Panc1 (cell line): ENCODE results near the gene PLB1. TPM values are rescaled to one million over a fixed set of nuclear protein-coding genes. Genes with fewer than 3 reads are reported as not detected.

Experiments used
- ATAC-seq: fragments of 200-7000 bp; cut with Tn5 transposase; 2 replicates; pipeline ENCODE4 v1.9.1; 2020; ENCODE audit warnings: mild to moderate bottlenecking, moderate library complexity
- BruUV-seq: library from RNA; stranded (reverse); fragments of 400-500 nt; replicated peaks from 2 replicates; lab custom pipeline; 2021; lab: Mats Ljungman, UMichigan
- CTCF ChIA-PET: fragments of 300-600 bp; sonication (Branson Sonifier 250); formaldehyde crosslinking; loops from one replicate; lab custom pipeline; 2022; ENCODE audit warnings: antibody characterized with exemption; lab: Charles Lee
- POLR2A ChIA-PET: fragments of 300-600 bp; sonication (Branson Sonifier 250); formaldehyde crosslinking; loops from one replicate; lab custom pipeline; 2022; ENCODE audit warnings: antibody characterized with exemption; lab: Charles Lee
- DNase-seq: peaks from one replicate; pipeline ENCODE4 v3.0.0-alpha.2; 2010; ENCODE audit warnings: low read depth, low spot score
- H3K27ac ChIP-seq: 2 replicates; pipeline ENCODE4 v1.5.1; 2011; ENCODE audit warnings: mild to moderate bottlenecking, low read length, inconsistent platforms
- H3K27me3 ChIP-seq: fragments of 200-500 bp; sonication (Bioruptor generic); 2 replicates; pipeline ENCODE4 v1.6.0; 2014; ENCODE audit warnings: low read length, inconsistent platforms; ENCODE audit not compliant: control insufficient read depth, insufficient read depth
- H3K36me3 ChIP-seq: fragments of 200-500 bp; sonication (Bioruptor generic); 2 replicates; pipeline ENCODE4 v1.5.1; 2014; ENCODE audit warnings: inconsistent platforms, mild to moderate bottlenecking, low read length, moderate library complexity; ENCODE audit not compliant: control insufficient read depth, insufficient read depth
- H3K4me1 ChIP-seq: 2 replicates; pipeline ENCODE4 v1.5.1; 2011; ENCODE audit warnings: inconsistent platforms, mild to moderate bottlenecking, low read length, moderate library complexity; ENCODE audit not compliant: control insufficient read depth, insufficient read depth
- H3K4me3 ChIP-seq, 2 experiments: 2 replicates each; pipeline ENCODE4 v1.5.1; 2011 to 2012; ENCODE audit warnings: low read depth in 2 of 2, low read length in 2 of 2, mild to moderate bottlenecking in 2 of 2, inconsistent platforms in 1 of 2, moderate library complexity in 1 of 2
- H3K9me3 ChIP-seq: fragments of 200-500 bp; sonication (Bioruptor generic); 2 replicates; pipeline ENCODE4 v1.5.1; 2014; ENCODE audit warnings: low read depth, mild to moderate bottlenecking, inconsistent platforms, low read length, moderate library complexity; ENCODE audit not compliant: control insufficient read depth, insufficient read depth
- POLR2AphosphoS5 ChIP-seq: IDR thresholded peaks from 2 replicates; pipeline ENCODE4 v1.6.1; 2012; ENCODE audit warnings: mild to moderate bottlenecking, low read depth, low read length, moderate library complexity
- SIN3A ChIP-seq: IDR thresholded peaks from 2 replicates; pipeline ENCODE4 v1.6.1; 2012; ENCODE audit warnings: low read depth, mild to moderate bottlenecking, low read length, moderate library complexity, borderline replicate concordance; ENCODE audit not compliant: insufficient read depth
- TCF7L2 ChIP-seq: IDR thresholded peaks from 2 replicates; pipeline ENCODE4 v1.6.1; 2011; ENCODE audit warnings: mild to moderate bottlenecking, low read depth, low read length, inconsistent platforms
- in situ Hi-C: cut with HindIII; loops from 2 replicates; pipeline ENCODE4 v1.10.0; 2016; ENCODE audit warnings: low sequenced_read_pairs, low pct_unique_long_range_greater_than_20kb
- intact Hi-C: fragments of 100-400 bp; cut with micrococcal nuclease; formaldehyde crosslinking; loops from one replicate; pipeline ENCODE4 v1.10.0; 2022; ENCODE audit not compliant: unreplicated experiment
- total RNA-seq: library from RNA; stranded (reverse); gene quantifications from one replicate; pipeline ENCODE4 v1.2.1, GENCODE V29; 2021; ENCODE audit not compliant: unreplicated experiment
- TF ChIP-seq, protein P1 (sequence below), 2 experiments: IDR thresholded peaks; 2 replicates each; pipeline ENCODE4 v1.6.1; 2011 to 2012; ENCODE audit warnings: low read depth in 2 of 2, control low read depth in 1 of 2, low read length in 1 of 2, mild to moderate bottlenecking in 1 of 2, moderate library complexity in 1 of 2; ENCODE audit not compliant: insufficient read depth in 1 of 2
- TF ChIP-seq, protein P2 (sequence below): fragments of 450-650 bp; IDR thresholded peaks from 2 replicates; pipeline ENCODE4 v1.5.1; 2017; ENCODE audit warnings: mild to moderate bottlenecking

PLB1 gene
- total RNA-seq, 1 experiment from 2014 or later, result 0.80 TPM

DNA sequence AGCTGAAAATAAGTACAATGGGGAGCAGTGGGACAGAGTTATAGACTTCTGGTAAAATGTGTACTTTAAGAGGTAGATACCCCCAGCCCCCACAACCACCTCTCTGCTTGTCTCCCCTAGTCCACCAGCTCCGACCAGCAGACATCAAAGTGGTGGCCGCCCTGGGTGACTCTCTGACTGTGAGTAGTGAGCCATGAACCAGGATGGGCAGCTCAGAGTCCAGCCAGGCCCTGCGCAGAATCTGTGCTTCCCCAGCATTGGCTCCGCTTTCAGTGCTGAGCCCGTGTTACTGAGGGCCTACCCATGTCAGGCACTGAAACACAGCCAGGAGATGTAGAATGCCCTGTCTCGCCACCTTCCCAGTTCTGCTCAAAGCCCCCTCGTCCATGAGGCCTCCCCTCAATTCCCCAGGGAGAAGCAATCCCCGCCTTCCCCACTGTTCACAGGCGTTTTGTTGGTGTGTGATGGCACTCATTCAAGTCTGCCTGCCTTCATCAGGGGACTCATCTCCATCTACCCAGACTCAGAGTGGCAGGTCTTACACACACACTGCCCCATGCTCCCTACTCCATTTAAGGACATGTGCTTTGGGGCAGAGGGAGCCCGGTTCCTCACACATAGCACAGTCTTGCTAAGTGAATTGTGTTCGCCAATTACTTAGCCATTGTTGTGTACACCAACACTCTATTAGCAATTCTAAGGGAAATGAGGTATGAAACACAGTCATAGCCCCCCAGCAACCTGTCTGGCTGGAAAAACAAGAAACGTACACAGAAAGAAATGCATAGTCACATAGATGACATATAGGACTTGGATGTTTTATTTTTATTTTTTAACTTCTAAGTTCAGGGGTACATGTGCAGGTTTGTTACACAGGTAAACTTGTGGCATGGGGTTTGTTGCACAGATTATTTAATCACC, 122.6 kb downstream of the PLB1 start:
- TF ChIP-seq SIN3A (no peak), POLR2AphosphoS5 (no peak), TCF7L2 (no peak)
- TF ChIP-seq, protein P1, sequence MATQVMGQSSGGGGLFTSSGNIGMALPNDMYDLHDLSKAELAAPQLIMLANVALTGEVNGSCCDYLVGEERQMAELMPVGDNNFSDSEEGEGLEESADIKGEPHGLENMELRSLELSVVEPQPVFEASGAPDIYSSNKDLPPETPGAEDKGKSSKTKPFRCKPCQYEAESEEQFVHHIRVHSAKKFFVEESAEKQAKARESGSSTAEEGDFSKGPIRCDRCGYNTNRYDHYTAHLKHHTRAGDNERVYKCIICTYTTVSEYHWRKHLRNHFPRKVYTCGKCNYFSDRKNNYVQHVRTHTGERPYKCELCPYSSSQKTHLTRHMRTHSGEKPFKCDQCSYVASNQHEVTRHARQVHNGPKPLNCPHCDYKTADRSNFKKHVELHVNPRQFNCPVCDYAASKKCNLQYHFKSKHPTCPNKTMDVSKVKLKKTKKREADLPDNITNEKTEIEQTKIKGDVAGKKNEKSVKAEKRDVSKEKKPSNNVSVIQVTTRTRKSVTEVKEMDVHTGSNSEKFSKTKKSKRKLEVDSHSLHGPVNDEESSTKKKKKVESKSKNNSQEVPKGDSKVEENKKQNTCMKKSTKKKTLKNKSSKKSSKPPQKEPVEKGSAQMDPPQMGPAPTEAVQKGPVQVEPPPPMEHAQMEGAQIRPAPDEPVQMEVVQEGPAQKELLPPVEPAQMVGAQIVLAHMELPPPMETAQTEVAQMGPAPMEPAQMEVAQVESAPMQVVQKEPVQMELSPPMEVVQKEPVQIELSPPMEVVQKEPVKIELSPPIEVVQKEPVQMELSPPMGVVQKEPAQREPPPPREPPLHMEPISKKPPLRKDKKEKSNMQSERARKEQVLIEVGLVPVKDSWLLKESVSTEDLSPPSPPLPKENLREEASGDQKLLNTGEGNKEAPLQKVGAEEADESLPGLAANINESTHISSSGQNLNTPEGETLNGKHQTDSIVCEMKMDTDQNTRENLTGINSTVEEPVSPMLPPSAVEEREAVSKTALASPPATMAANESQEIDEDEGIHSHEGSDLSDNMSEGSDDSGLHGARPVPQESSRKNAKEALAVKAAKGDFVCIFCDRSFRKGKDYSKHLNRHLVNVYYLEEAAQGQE (IDR thresholded peaks at IDR 0.05; ENCODE audit: insufficient read depth in 1 of 2, low read depth in 2 of 2, low read length in 1 of 2), result no peak
- TF ChIP-seq, protein P2, sequence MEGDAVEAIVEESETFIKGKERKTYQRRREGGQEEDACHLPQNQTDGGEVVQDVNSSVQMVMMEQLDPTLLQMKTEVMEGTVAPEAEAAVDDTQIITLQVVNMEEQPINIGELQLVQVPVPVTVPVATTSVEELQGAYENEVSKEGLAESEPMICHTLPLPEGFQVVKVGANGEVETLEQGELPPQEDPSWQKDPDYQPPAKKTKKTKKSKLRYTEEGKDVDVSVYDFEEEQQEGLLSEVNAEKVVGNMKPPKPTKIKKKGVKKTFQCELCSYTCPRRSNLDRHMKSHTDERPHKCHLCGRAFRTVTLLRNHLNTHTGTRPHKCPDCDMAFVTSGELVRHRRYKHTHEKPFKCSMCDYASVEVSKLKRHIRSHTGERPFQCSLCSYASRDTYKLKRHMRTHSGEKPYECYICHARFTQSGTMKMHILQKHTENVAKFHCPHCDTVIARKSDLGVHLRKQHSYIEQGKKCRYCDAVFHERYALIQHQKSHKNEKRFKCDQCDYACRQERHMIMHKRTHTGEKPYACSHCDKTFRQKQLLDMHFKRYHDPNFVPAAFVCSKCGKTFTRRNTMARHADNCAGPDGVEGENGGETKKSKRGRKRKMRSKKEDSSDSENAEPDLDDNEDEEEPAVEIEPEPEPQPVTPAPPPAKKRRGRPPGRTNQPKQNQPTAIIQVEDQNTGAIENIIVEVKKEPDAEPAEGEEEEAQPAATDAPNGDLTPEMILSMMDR, result no peak
- H3K36me3 ChIP-seq, result no peaks in the 10 kb centered on the region
- in situ Hi-C loops (no loop called here), intact Hi-C loops (no loop called here)
- ChIA-PET CTCF (no interaction called here), POLR2A (no interaction called here)
- H3K27me3 ChIP-seq, result no peaks in the 10 kb centered on the region
- no peak for ATAC-seq
- peaks cover 7% of the 10 kb centered on the region for H3K4me1 ChIP-seq
- no peaks in the 10 kb centered on the region for H3K9me3 ChIP-seq
- no peak overlapping the region for H3K4me3 ChIP-seq
- DNase-seq, result no peak
- BruUV-seq, result no TSS peak
- H3K27ac ChIP-seq, result no peak overlapping the region

DNA sequence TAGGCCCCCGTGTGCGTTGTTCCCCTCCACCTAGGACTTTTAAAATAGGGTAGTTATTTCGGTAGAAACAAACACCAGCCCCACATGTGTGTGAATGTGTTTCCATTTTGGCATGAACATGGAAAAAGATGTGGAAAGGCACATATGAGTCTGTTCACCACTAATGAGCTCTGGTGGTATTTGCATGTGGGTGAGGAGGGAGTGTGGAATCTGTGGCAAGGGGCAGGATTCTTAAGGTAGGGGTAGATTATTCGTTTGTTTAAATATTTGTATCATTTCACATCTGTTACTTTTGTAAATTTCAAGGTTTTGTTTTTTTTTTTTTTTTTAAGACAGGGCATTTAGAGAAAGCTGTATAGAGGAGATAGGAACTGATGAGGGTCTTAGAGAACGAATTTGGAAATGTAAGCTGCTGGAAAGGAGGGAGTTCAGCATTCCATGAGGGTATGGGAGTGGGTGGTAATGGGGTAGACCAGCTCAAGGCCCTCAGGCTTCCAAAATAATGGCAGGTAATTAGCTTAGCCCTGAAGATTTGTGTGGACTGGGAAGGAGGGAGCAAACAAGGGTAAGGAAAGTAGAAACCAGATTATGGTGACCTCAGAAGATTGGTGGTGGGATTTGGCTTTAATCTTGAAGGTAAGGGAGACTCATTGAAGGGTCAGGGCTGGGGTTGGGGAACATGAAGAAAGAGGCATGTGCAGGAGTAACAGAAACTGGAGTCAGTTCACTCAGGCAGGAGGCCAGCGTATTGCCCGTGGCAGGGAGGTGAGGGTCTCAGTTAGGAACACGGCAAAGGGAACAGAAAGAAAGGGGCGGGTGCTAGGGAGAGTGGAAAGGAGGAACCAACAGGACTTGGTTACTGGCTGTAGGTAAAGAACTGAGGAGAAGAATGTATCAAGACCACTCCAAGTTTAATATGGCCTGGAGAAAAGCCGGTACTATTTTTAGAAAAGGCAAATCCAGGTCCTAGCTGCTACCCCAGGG, 123.6 kb downstream of the PLB1 start:
- BruUV-seq, result no TSS peak
- Histone ChIP-seq H3K27me3 (no peaks in the 10 kb centered on the region), H3K36me3 (no peaks in the 10 kb centered on the region), H3K4me1 (peaks cover 7% of the 10 kb centered on the region), H3K4me3 (no peak overlapping the region), H3K27ac (no peak overlapping the region), H3K9me3 (no peaks in the 10 kb centered on the region)
- ATAC-seq (no peak), DNase-seq (no peak)
- ChIA-PET POLR2A (no interaction called here), CTCF (no interaction called here)
- TF ChIP-seq SIN3A, result no peak
- TF ChIP-seq, protein P2, result no peak
- TF ChIP-seq, protein P1 (IDR thresholded peaks at IDR 0.05; ENCODE audit: insufficient read depth in 1 of 2, low read depth in 2 of 2, low read length in 1 of 2), result no peak
- TF ChIP-seq POLR2AphosphoS5, result no peak
- intact Hi-C loops, result no loop called here
- in situ Hi-C loops, result no loop called here
